Caco-2 (cell line): ENCODE results near the gene SEPTIN6. TPM values are rescaled to one million over a fixed set of nuclear protein-coding genes. Genes with fewer than 3 reads are reported as not detected.

Source experiments
- Bru-seq: library from RNA; stranded (reverse); fragments of 400-500 nt; gene quantifications from one replicate; lab custom pipeline; 2021; lab: Mats Ljungman, UMichigan
- BruChase-seq, 2 experiments: library from RNA; stranded (reverse); fragments of 400-500 nt; gene quantifications; one replicate each; lab custom pipeline; 2021; lab: Mats Ljungman, UMichigan
- BruUV-seq: library from RNA; stranded (reverse); fragments of 400-500 nt; replicated peaks from 2 replicates; lab custom pipeline; 2021; lab: Mats Ljungman, UMichigan
- CTCF ChIA-PET: fragments of 300-600 bp; sonication (Branson Sonifier 250); formaldehyde crosslinking; loops from one replicate; lab custom pipeline; 2022; ENCODE audit warnings: antibody characterized with exemption; lab: Charles Lee
- POLR2A ChIA-PET: fragments of 300-600 bp; sonication (Branson Sonifier 250); formaldehyde crosslinking; loops from one replicate; lab custom pipeline; 2022; ENCODE audit warnings: antibody characterized with exemption; lab: Charles Lee
- DNase-seq, 2 experiments: peaks; one replicate each; pipeline versions ENCODE4 v3.0.0 to v3.0.0-alpha.2; 2020 to 2022
- H3K27me3 ChIP-seq: replicated peaks from 2 replicates; pipeline ENCODE4 v1.6.0; 2011; ENCODE audit warnings: low read length; ENCODE audit not compliant: control insufficient read depth, insufficient read depth
- H3K36me3 ChIP-seq: 2 replicates; pipeline ENCODE4 v1.5.1; 2011; ENCODE audit warnings: low read length; ENCODE audit not compliant: control insufficient read depth, insufficient read depth
- H3K4me1 ChIP-seq: fragments of 250-450 bp; sonication (Bioruptor Pico); 2 replicates; pipeline ENCODE4 v1.5.1; 2020; ENCODE audit warnings: mild to moderate bottlenecking
- H3K4me3 ChIP-seq: 2 replicates; pipeline ENCODE4 v1.5.1; 2011; ENCODE audit warnings: low read depth, mild to moderate bottlenecking, control low read depth, low read length
- H3K9me3 ChIP-seq: fragments of 250-450 bp; sonication (Bioruptor Pico); 2 replicates; pipeline ENCODE4 v1.5.1; 2020; ENCODE audit warnings: mild to moderate bottlenecking, moderate library complexity
- H3K27ac Mint-ChIP-seq: one replicate; pipeline ENCODE4 v1.8.0; 2022; ENCODE audit warnings: mixed read lengths; ENCODE audit not compliant: unreplicated experiment
- H3K27me3 Mint-ChIP-seq: one replicate; pipeline ENCODE4 v1.8.0; 2022; ENCODE audit warnings: mixed read lengths; ENCODE audit not compliant: insufficient read depth, unreplicated experiment
- H3K36me3 Mint-ChIP-seq: one replicate; pipeline ENCODE4 v1.8.0; 2022; ENCODE audit warnings: mild to moderate bottlenecking, mixed read lengths; ENCODE audit not compliant: insufficient read depth, unreplicated experiment
- H3K4me1 Mint-ChIP-seq: one replicate; pipeline ENCODE4 v1.8.0; 2022; ENCODE audit warnings: low read depth, mixed read lengths; ENCODE audit not compliant: unreplicated experiment
- H3K4me3 Mint-ChIP-seq: one replicate; pipeline ENCODE4 v1.8.0; 2022; ENCODE audit warnings: mild to moderate bottlenecking, moderate library complexity, mixed read lengths; ENCODE audit not compliant: unreplicated experiment
- H3K9me3 Mint-ChIP-seq: one replicate; pipeline ENCODE4 v1.8.0; 2022; ENCODE audit warnings: mixed read lengths; ENCODE audit not compliant: unreplicated experiment
- intact Hi-C: fragments of 100-400 bp; cut with micrococcal nuclease; formaldehyde crosslinking; loops from one replicate; pipeline ENCODE4 v1.10.0; 2022; ENCODE audit not compliant: unreplicated experiment
- long read RNA-seq: library from polyadenylated mRNA; stranded (forward); transcript quantifications from one replicate; pipeline ENCODE4 v2.0.0, GENCODE V29; 2022
- total RNA-seq: library from RNA; stranded (reverse); gene quantifications from 2 replicates; pipeline ENCODE4 v1.2.3, GENCODE V29; 2022
- TF ChIP-seq, protein P1 (sequence below), 2 experiments: fragments of 200-600 bp in 1 of 2; IDR thresholded peaks; 1 replicate in 1 of 2; 2 replicates in 1 of 2; pipeline versions ENCODE4 v1.5.1 to v1.8.0; 2011 to 2022; ENCODE audit warnings: antibody characterized with exemption in 1 of 2, control low read depth in 1 of 2, inconsistent platforms in 1 of 2, low read depth in 1 of 2, low read length in 1 of 2, mild to moderate bottlenecking in 1 of 2, moderate library complexity in 1 of 2; ENCODE audit not compliant: insufficient read depth in 1 of 2, severe bottlenecking in 1 of 2, unreplicated experiment in 1 of 2

Gene SEPTIN6
- total RNA-seq (11.1 and 12.1 TPM in 2 replicates), Bru-seq, nascent RNA (percentile 45 among the genes with signal in this experiment), BruChase-seq, experiment 1, labeled RNA remaining after a 2-hour chase (percentile 47 among the genes with signal in this experiment), BruChase-seq, experiment 2, labeled RNA remaining after a 6-hour chase (percentile 49 among the genes with signal in this experiment)
- long read RNA-seq, full-length matches to known transcripts = 10 of 14 reads
- long read RNA-seq, partial matches to known transcripts = 1 of 14 reads
- long read RNA-seq, other reads (novel, unspliced or antisense) = 3 of 14 reads

DNA sequence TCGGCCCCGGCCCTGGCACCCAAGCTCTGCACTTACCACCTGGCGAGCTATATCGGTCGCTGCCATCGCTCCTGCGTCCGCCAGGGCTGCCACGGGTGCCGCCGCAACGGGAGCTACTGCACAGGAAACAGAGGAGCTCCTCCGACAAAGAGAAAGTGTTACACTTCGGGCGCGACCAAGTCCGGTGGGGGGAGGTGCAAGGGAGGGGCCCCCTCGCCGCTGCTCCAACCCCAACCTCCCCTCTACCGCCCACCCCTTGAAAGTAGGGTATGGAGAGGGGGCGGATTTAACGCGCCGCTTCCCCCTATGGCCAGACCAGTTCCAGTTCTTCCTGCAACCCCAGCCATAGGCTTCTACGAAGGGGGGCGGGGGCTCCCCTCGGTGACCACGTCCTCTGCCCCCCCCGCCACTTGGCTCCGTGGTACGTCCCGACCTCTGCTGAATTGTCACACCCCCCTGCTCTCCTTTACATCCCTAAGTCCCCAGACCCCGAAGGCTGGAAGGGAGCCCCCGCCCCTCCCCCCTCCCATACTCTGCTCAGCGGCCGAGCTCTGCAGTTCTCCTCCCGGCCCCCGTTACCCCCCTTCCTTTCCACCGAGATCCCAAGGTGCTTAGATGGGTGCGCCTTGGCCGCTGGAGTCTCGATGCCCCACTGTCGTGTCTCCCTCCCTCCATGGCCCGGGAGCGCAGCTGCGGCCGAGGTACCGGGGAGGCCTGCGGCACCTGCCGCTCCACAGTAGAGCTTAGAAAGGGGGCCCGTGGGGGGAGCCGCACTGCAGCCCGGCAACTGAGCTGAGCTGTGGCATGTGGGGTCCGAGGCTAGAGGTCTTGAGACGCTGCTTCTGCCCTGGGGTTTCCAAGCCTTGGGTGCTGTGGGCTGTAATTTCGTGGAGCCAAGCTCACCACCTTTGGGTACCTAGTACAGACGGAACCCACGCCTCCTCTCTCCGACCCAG is at the start of gene SEPTIN6:
Gene SEPTIN6 (minus strand): TSS at position 129 of the 956 bp plus-strand sequence. CDS start 63 bp downstream, at position 66.
- Mint-ChIP-seq H3K36me3 (no peaks in the 10 kb centered on the region), H3K4me3 (peak within 1 kb of the TSS; percentile 89), H3K27me3 (no peaks in the 10 kb centered on the region), H3K9me3 (no peaks in the 10 kb centered on the region), H3K27ac (peak within 1 kb of the TSS; percentile 59), H3K4me1 (no peaks in the 10 kb centered on the region)
- Histone ChIP-seq H3K27me3 (no peaks in the 10 kb centered on the region), H3K36me3 (no peaks in the 10 kb centered on the region), H3K9me3 (no peaks in the 10 kb centered on the region), H3K4me1 (no peaks in the 10 kb centered on the region), H3K4me3 (peak within 1 kb of the TSS; percentile 64)
- TF ChIP-seq, protein P1, sequence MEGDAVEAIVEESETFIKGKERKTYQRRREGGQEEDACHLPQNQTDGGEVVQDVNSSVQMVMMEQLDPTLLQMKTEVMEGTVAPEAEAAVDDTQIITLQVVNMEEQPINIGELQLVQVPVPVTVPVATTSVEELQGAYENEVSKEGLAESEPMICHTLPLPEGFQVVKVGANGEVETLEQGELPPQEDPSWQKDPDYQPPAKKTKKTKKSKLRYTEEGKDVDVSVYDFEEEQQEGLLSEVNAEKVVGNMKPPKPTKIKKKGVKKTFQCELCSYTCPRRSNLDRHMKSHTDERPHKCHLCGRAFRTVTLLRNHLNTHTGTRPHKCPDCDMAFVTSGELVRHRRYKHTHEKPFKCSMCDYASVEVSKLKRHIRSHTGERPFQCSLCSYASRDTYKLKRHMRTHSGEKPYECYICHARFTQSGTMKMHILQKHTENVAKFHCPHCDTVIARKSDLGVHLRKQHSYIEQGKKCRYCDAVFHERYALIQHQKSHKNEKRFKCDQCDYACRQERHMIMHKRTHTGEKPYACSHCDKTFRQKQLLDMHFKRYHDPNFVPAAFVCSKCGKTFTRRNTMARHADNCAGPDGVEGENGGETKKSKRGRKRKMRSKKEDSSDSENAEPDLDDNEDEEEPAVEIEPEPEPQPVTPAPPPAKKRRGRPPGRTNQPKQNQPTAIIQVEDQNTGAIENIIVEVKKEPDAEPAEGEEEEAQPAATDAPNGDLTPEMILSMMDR (IDR thresholded peaks at IDR 0.05; ENCODE audit: insufficient read depth in 1 of 2, low read depth in 1 of 2, low read length in 1 of 2, severe bottlenecking in 1 of 2, unreplicated experiment in 1 of 2) = no peak
- no TSS peak for BruUV-seq
- peak; percentile 63 to 68 for DNase-seq
- ChIA-PET POLR2A (interaction anchor here (0.5 to 1.0 kb wide), 3 partner anchors 13 to 65 kb away, joined by 4 read pairs; partner anchors contain the start of gene SOWAHD), CTCF (interaction anchor here (0.6 to 1.2 kb wide), 3 partner anchors 25 to 87 kb away, joined by 3 to 7 read pairs (median 3); partner anchors contain the start of gene NKRF)
- intact Hi-C loops = loop anchor here (5.0 kb wide), 1 partner anchor 81 kb away; no protein-coding TSS in a partner anchor

DNA sequence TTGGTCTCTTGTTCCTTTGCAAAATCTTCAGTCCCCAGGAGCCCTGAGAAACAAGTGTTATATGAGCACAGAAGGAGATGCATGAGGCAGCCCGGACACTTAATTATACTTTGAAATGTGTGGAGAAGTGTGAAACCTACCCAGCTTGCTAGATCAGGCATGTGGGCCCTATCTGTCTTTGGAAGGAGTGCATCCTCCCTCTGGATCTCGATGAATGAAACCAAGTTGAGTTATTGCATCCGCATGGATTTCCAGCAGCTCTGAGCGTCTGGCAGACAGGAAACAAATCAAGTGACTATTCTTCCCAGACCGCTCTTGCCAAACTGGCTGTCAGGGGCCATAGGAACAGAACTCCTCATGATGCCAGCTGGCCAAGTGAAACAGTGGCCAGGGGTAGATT is 45.8 kb upstream of the SEPTIN6 start:
- ChIA-PET POLR2A (no interaction called here), CTCF (no interaction called here)
- no peaks in the 10 kb centered on the region for H3K9me3 Mint-ChIP-seq
- no TSS peak for BruUV-seq
- TF ChIP-seq, protein P1 (IDR thresholded peaks at IDR 0.05; ENCODE audit: insufficient read depth in 1 of 2, low read depth in 1 of 2, low read length in 1 of 2, severe bottlenecking in 1 of 2, unreplicated experiment in 1 of 2) = no peak
- Histone ChIP-seq H3K4me3 (no peak overlapping the region), H3K36me3 (no peaks in the 10 kb centered on the region), H3K27me3 (no peaks in the 10 kb centered on the region), H3K4me1 (no peaks in the 10 kb centered on the region), H3K9me3 (no peaks in the 10 kb centered on the region)
- intact Hi-C loops = no loop called here
- no peak overlapping the region for H3K27ac Mint-ChIP-seq
- H3K4me1 Mint-ChIP-seq = no peaks in the 10 kb centered on the region
- H3K4me3 Mint-ChIP-seq = no peak overlapping the region
- no peaks in the 10 kb centered on the region for H3K36me3 Mint-ChIP-seq
- DNase-seq = no peak
- H3K27me3 Mint-ChIP-seq = no peaks in the 10 kb centered on the region

DNA sequence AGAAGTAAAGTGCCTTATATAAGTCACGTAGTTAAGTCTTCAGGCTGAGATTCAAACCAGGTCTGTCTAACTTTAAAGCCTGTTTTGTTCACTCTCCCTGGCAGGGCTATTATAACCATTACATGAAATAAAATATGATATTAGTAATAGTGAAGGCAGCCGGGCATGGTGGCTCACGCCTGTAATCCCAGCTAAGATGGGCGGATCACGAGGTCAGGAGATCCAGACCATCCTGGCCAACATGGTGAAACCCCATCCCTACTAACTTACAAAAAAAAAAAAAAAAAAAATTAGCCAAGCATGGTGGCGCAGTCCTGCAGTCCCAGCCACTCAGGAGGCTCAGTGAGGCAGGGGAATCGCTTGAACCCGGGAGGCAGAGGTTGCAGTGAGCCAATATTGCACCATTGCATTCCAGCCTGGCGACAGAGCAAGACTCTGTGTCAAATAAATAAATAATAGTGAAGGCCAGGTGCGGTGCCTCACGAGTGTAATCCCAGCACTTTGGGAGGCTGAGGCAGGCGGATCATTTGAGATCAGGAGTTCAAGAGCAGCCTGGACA is 43.3 kb upstream of the SEPTIN6 start:
- no peak overlapping the region for H3K4me3 Mint-ChIP-seq
- no peak for DNase-seq
- no TSS peak for BruUV-seq
- H3K27me3 Mint-ChIP-seq = peaks cover 2% of the 10 kb centered on the region
- Histone ChIP-seq H3K4me3 (no peak overlapping the region), H3K36me3 (no peaks in the 10 kb centered on the region), H3K27me3 (no peaks in the 10 kb centered on the region), H3K9me3 (no peaks in the 10 kb centered on the region), H3K4me1 (no peaks in the 10 kb centered on the region)
- H3K27ac Mint-ChIP-seq = no peak overlapping the region
- ChIA-PET POLR2A (no interaction called here), CTCF (no interaction called here)
- no peaks in the 10 kb centered on the region for H3K4me1 Mint-ChIP-seq
- peaks cover 1% of the 10 kb centered on the region for H3K36me3 Mint-ChIP-seq
- TF ChIP-seq, protein P1 (IDR thresholded peaks at IDR 0.05; ENCODE audit: insufficient read depth in 1 of 2, low read depth in 1 of 2, low read length in 1 of 2, severe bottlenecking in 1 of 2, unreplicated experiment in 1 of 2) = no peak
- intact Hi-C loops = no loop called here
- no peaks in the 10 kb centered on the region for H3K9me3 Mint-ChIP-seq
